Vagina (tissue), 2 donors: ENCODE data around the gene STAU1.

Experiments
- CTCF ChIP-seq, 3 experiments: fragments of 450-650 bp in 2 of 3; fragments of 200-600 bp in 1 of 3; sonication (generic) in 1 of 3; IDR thresholded peaks; one replicate each; pipeline ENCODE4 v1.5.1; 2017 to 2019; ENCODE audit warnings: antibody characterized with exemption in 3 of 3, mild to moderate bottlenecking in 2 of 3, moderate library complexity in 2 of 3
- POLR2A ChIP-seq, 2 donors: fragments of 450-650 bp; IDR thresholded peaks; one replicate each; pipeline ENCODE4 v1.6.1; 2017; ENCODE audit warnings: antibody characterized with exemption in 2 of 2, mild to moderate bottlenecking in 2 of 2, moderate library complexity in 2 of 2
- POLR2AphosphoS5 ChIP-seq, 2 donors: sonication (generic); formaldehyde crosslinking; IDR thresholded peaks; one replicate each; pipeline ENCODE4 v1.9.0; 2017; ENCODE audit warnings: antibody characterized with exemption in 2 of 2, mild to moderate bottlenecking in 2 of 2, low read depth in 1 of 2; ENCODE audit not compliant: insufficient read depth in 1 of 2

- TF ChIP-seq CTCF (IDR thresholded peaks at IDR 0.05) (no peak), POLR2AphosphoS5 (IDR thresholded peaks at IDR 0.05; ENCODE audit: insufficient read depth in 1 of 2, low read depth in 1 of 2) (no peak), POLR2A (IDR thresholded peaks at IDR 0.05) (no peak)
These were observed 72.6 kb downstream of the STAU1 start for GRCh38 chr20:49115564-49115963.
